H1 (cell line): ENCODE results near the gene RUFY4.

Experiments
- CHD2 ChIP-seq: IDR thresholded peaks from 2 replicates; pipeline ENCODE4 v1.6.1; 2012; ENCODE audit warnings: low read length, improper control_type of control experiment
- CTCF ChIP-seq, 3 experiments: IDR thresholded peaks; 1 replicate in 2 of 3; 2 replicates in 1 of 3; pipeline versions ENCODE4 v1.5.1 to v1.6.1; 2011; ENCODE audit warnings: low read length in 3 of 3, mild to moderate bottlenecking in 3 of 3, inconsistent platforms in 2 of 3, low read depth in 1 of 3, moderate library complexity in 1 of 3; ENCODE audit not compliant: insufficient read depth in 1 of 3; ENCODE audit errors: control extremely low read depth in 1 of 3
- POLR2AphosphoS5 ChIP-seq: IDR thresholded peaks from 2 replicates; pipeline ENCODE4 v1.6.1; 2011; ENCODE audit warnings: low read depth, low read length
- SP1 ChIP-seq: IDR thresholded peaks from 2 replicates; pipeline ENCODE4 v1.6.1; 2011; ENCODE audit warnings: low read depth, low read length

GRCh38 chr2:218128781-218129457, 59.9 kb downstream of the RUFY4 start:
- no peak for TF ChIP-seq CTCF (IDR thresholded peaks at IDR 0.05; ENCODE audit: control extremely low read depth in 1 of 3, insufficient read depth in 1 of 3, low read depth in 1 of 3, low read length in 3 of 3)
- no peak for TF ChIP-seq CHD2
- TF ChIP-seq POLR2AphosphoS5 = no peak
- no peak for TF ChIP-seq SP1
